Vagina (tissue), 2 donors: ENCODE results near the gene ELP5.
A peak's percentile ranks its signal among the peaks of the same experiment; 100 is the strongest.

Experiments
- POLR2A ChIP-seq, 2 donors: fragments of 450-650 bp; IDR thresholded peaks; one replicate each; pipeline ENCODE4 v1.6.1; 2017; ENCODE audit warnings: antibody characterized with exemption in 2 of 2, mild to moderate bottlenecking in 2 of 2, moderate library complexity in 2 of 2
- POLR2AphosphoS5 ChIP-seq, 2 donors: sonication (generic); formaldehyde crosslinking; IDR thresholded peaks; one replicate each; pipeline ENCODE4 v1.9.0; 2017; ENCODE audit warnings: antibody characterized with exemption in 2 of 2, mild to moderate bottlenecking in 2 of 2, low read depth in 1 of 2; ENCODE audit not compliant: insufficient read depth in 1 of 2
- TF ChIP-seq, protein P1 (sequence below), 3 experiments: fragments of 450-650 bp in 2 of 3; fragments of 200-600 bp in 1 of 3; sonication (generic) in 1 of 3; IDR thresholded peaks; one replicate each; pipeline ENCODE4 v1.5.1; 2017 to 2019; ENCODE audit warnings: antibody characterized with exemption in 3 of 3, mild to moderate bottlenecking in 2 of 3, moderate library complexity in 2 of 3

DNA sequence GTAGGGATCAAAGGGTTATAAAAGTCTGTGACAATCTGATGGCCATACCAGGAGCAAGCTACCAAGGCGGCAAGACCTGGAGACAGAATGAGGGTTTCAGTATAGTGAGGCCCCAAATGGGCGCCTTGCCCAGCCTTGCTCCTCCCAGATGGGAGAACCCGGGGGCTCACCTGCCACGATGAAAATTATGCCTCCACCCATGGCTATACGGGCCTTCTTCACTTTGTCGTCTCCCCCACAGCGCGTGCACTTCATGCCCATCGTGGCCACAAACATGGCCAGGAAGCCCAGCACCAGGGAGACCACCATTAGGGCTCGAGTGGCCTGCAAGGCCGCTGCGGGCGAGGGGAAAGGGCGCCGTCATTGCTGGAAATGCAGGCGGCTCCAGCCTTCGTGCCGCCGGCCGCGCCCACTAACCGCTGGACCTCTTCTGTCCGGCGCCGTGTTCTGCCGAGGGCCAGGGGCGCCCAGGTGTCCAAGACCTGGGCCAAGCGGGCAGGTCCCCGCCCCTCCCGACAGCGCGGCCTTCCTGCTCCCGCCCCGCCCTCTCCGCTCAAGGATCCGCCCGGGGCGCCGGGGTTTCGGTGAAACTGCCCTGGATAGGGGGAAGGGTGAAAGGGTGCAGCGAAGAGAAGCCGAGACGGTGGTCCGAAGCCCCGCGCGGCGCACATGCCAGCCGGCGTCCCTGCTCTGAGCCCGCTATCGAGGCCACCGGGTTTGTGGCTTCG is 8.8 kb downstream of the ELP5 start:
- TF ChIP-seq, protein P1, sequence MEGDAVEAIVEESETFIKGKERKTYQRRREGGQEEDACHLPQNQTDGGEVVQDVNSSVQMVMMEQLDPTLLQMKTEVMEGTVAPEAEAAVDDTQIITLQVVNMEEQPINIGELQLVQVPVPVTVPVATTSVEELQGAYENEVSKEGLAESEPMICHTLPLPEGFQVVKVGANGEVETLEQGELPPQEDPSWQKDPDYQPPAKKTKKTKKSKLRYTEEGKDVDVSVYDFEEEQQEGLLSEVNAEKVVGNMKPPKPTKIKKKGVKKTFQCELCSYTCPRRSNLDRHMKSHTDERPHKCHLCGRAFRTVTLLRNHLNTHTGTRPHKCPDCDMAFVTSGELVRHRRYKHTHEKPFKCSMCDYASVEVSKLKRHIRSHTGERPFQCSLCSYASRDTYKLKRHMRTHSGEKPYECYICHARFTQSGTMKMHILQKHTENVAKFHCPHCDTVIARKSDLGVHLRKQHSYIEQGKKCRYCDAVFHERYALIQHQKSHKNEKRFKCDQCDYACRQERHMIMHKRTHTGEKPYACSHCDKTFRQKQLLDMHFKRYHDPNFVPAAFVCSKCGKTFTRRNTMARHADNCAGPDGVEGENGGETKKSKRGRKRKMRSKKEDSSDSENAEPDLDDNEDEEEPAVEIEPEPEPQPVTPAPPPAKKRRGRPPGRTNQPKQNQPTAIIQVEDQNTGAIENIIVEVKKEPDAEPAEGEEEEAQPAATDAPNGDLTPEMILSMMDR (IDR thresholded peaks at IDR 0.05) = no peak
- TF ChIP-seq POLR2A (IDR thresholded peaks at IDR 0.05) (no peak), POLR2AphosphoS5 (IDR thresholded peaks at IDR 0.05; ENCODE audit: insufficient read depth in 1 of 2, low read depth in 1 of 2) (peak in 1 of 2 donors; percentile 35)
